MM.1S (cell line): ENCODE results near the gene CYYR1.

ENCODE experiments used
- DNase-seq: peaks from one replicate; pipeline ENCODE4 v3.0.0-alpha.2; 2015
- H2AFZ ChIP-seq: fragments of 300-600 bp; sonication (generic); 2 replicates; pipeline ENCODE4 v1.6.0; 2016; ENCODE audit warnings: antibody characterized with exemption, low read length
- H3F3A ChIP-seq: fragments of 300-600 bp; sonication (generic); 2 replicates; pipeline ENCODE4 v1.6.1; 2016; ENCODE audit warnings: mild to moderate bottlenecking, antibody characterized with exemption, low read length, moderate library complexity, mixed read lengths; ENCODE audit not compliant: insufficient read depth
- H3K27ac ChIP-seq: fragments of 300-600 bp; sonication (generic); 2 replicates; pipeline ENCODE4 v1.5.1; 2016; ENCODE audit warnings: mild to moderate bottlenecking, low read length
- H3K27me3 ChIP-seq: fragments of 300-600 bp; sonication (generic); replicated peaks from 2 replicates; pipeline ENCODE4 v1.6.0; 2016; ENCODE audit warnings: low read length; ENCODE audit not compliant: insufficient read depth
- H3K36me3 ChIP-seq: fragments of 300-600 bp; sonication (generic); replicated peaks from 2 replicates; pipeline ENCODE4 v1.6.1; 2016; ENCODE audit warnings: mild to moderate bottlenecking, low read length, mixed read lengths; ENCODE audit not compliant: insufficient read depth
- H3K4me1 ChIP-seq: fragments of 300-600 bp; sonication (generic); 2 replicates; pipeline ENCODE4 v1.6.1; 2016; ENCODE audit warnings: low read length, mixed read lengths
- H3K4me2 ChIP-seq: fragments of 300-600 bp; sonication (generic); 2 replicates; pipeline ENCODE4 v1.6.0; 2016; ENCODE audit warnings: low read depth, low read length
- H3K4me3 ChIP-seq: fragments of 300-600 bp; sonication (generic); 2 replicates; pipeline ENCODE4 v1.5.1; 2016; ENCODE audit warnings: low read length, mixed read lengths
- H3K79me2 ChIP-seq: fragments of 300-600 bp; sonication (generic); 2 replicates; pipeline ENCODE4 v1.6.1; 2016; ENCODE audit warnings: mixed run types, low read length, mixed read lengths
- H3K9ac ChIP-seq: fragments of 300-600 bp; sonication (generic); 2 replicates; pipeline ENCODE4 v1.6.1; 2016; ENCODE audit warnings: low read length, mixed read lengths
- H3K9me2 ChIP-seq: fragments of 300-600 bp; sonication (generic); replicated peaks from 2 replicates; pipeline ENCODE4 v1.6.1; 2016; ENCODE audit warnings: mild to moderate bottlenecking, low read length, mixed read lengths; ENCODE audit not compliant: insufficient read depth
- H3K9me3 ChIP-seq: fragments of 300-600 bp; sonication (generic); replicated peaks from 2 replicates; pipeline ENCODE4 v1.6.1; 2016; ENCODE audit warnings: mild to moderate bottlenecking, low read length, mixed read lengths; ENCODE audit not compliant: insufficient read depth
- H4K20me1 ChIP-seq: fragments of 300-600 bp; sonication (generic); 2 replicates; pipeline ENCODE4 v1.6.1; 2016; ENCODE audit warnings: mild to moderate bottlenecking, low read length, moderate library complexity, mixed read lengths; ENCODE audit not compliant: insufficient read depth
- CTCF ChIP-seq: fragments of 300-600 bp; sonication (generic); IDR thresholded peaks from 2 replicates; pipeline ENCODE4 v1.5.1; 2016; ENCODE audit warnings: antibody characterized with exemption, low read length, mixed read lengths
- EZH2 ChIP-seq: fragments of 300-600 bp; sonication (generic); optimal IDR thresholded peaks from 2 replicates; pipeline ENCODE3; 2017; ENCODE audit warnings: low read depth, mild to moderate bottlenecking, antibody characterized with exemption, low read length, mixed read lengths
- EZH2phosphoT487 ChIP-seq: fragments of 300-600 bp; sonication (generic); IDR thresholded peaks from 2 replicates; pipeline ENCODE4 v1.6.1; 2018; ENCODE audit warnings: antibody characterized with exemption, low read length

The CYYR1 gene

GRCh38 chr21:26443867-26444266 lies 129.2 kb downstream of the CYYR1 start:
- no peak overlapping the region for H3K27ac ChIP-seq
- H3K79me2 ChIP-seq: no peaks in the 10 kb centered on the region
- no peaks in the 10 kb centered on the region for H3K9me3 ChIP-seq
- H3K4me3 ChIP-seq: no peak overlapping the region
- H3K4me1 ChIP-seq: no peaks in the 10 kb centered on the region
- H3K4me2 ChIP-seq: no peak overlapping the region
- H3F3A ChIP-seq: no peaks in the 10 kb centered on the region
- H3K9ac ChIP-seq: no peak overlapping the region
- H3K36me3 ChIP-seq: no peaks in the 10 kb centered on the region
- no peaks in the 10 kb centered on the region for H3K27me3 ChIP-seq
- H3K9me2 ChIP-seq: no peaks in the 10 kb centered on the region
- no peaks in the 10 kb centered on the region for H4K20me1 ChIP-seq
- DNase-seq: no peak
- TF ChIP-seq CTCF (no peak), EZH2phosphoT487 (no peak), EZH2 (no peak)
- H2AFZ ChIP-seq: no peak overlapping the region

GRCh38 chr21:26443291-26443690 lies 129.8 kb downstream of the CYYR1 start:
- H4K20me1 ChIP-seq: no peaks in the 10 kb centered on the region
- no peak for TF ChIP-seq EZH2
- no peak for TF ChIP-seq CTCF
- no peak for TF ChIP-seq EZH2phosphoT487
- H3K36me3 ChIP-seq: no peaks in the 10 kb centered on the region
- DNase-seq: no peak
- no peaks in the 10 kb centered on the region for H3F3A ChIP-seq
- H3K9me2 ChIP-seq: no peaks in the 10 kb centered on the region
- no peaks in the 10 kb centered on the region for H3K27me3 ChIP-seq
- H3K79me2 ChIP-seq: no peaks in the 10 kb centered on the region
- no peaks in the 10 kb centered on the region for H3K4me1 ChIP-seq
- no peak overlapping the region for H3K4me2 ChIP-seq
- H3K9ac ChIP-seq: no peak overlapping the region
- no peak overlapping the region for H2AFZ ChIP-seq
- no peaks in the 10 kb centered on the region for H3K9me3 ChIP-seq
- no peak overlapping the region for H3K4me3 ChIP-seq
- H3K27ac ChIP-seq: no peak overlapping the region

- no peaks in the 10 kb centered on the region for H3K9me2 ChIP-seq
- no peaks in the 10 kb centered on the region for H4K20me1 ChIP-seq
- no peak overlapping the region for H3K9ac ChIP-seq
- H3K27me3 ChIP-seq: no peaks in the 10 kb centered on the region
- no peaks in the 10 kb centered on the region for H3K9me3 ChIP-seq
- no peaks in the 10 kb centered on the region for H3F3A ChIP-seq
- TF ChIP-seq CTCF (no peak), EZH2 (no peak), EZH2phosphoT487 (no peak)
- H3K27ac ChIP-seq: no peak overlapping the region
- no peak overlapping the region for H3K4me2 ChIP-seq
- DNase-seq: no peak
- no peaks in the 10 kb centered on the region for H3K36me3 ChIP-seq
- H2AFZ ChIP-seq: no peak overlapping the region
- H3K4me1 ChIP-seq: no peaks in the 10 kb centered on the region
- no peaks in the 10 kb centered on the region for H3K79me2 ChIP-seq
- H3K4me3 ChIP-seq: no peak overlapping the region
These were observed 131.9 kb downstream of the CYYR1 start for GRCh38 chr21:26441149-26441548.

GRCh38 chr21:26438976-26439375 lies 134.1 kb downstream of the CYYR1 start:
- Histone ChIP-seq H3K4me2 (no peak overlapping the region), H3K27me3 (no peaks in the 10 kb centered on the region), H3K27ac (no peak overlapping the region), H3K9me2 (no peaks in the 10 kb centered on the region), H3K79me2 (no peaks in the 10 kb centered on the region), H3K36me3 (no peaks in the 10 kb centered on the region), H3F3A (no peaks in the 10 kb centered on the region), H4K20me1 (no peaks in the 10 kb centered on the region), H3K9me3 (no peaks in the 10 kb centered on the region), H2AFZ (no peak overlapping the region), H3K4me1 (no peaks in the 10 kb centered on the region), H3K4me3 (no peak overlapping the region), H3K9ac (no peak overlapping the region)
- no peak for TF ChIP-seq EZH2phosphoT487
- no peak for TF ChIP-seq CTCF
- TF ChIP-seq EZH2: no peak
- no peak for DNase-seq
